Transverse colon (tissue), 3 donors: Measurements from ENCODE around the gene BMP8A.

ENCODE experiments used
- EP300 ChIP-seq: sonication (generic); formaldehyde crosslinking; IDR thresholded peaks from one replicate; pipeline ENCODE4 v1.6.1; 2017; ENCODE audit warnings: antibody characterized with exemption, low read depth
- POLR2A ChIP-seq: fragments of 450-650 bp; IDR thresholded peaks from one replicate; pipeline ENCODE4 v1.6.1; 2016; ENCODE audit warnings: antibody characterized with exemption, mild to moderate bottlenecking, moderate library complexity
- TF ChIP-seq, protein P1 (sequence below), 5 experiments: fragments of 200-600 bp in 3 of 5; fragments of 450-650 bp in 2 of 5; sonication (generic) in 3 of 5; IDR thresholded peaks; 1 replicate in 2 of 5; 2 replicates in 3 of 5; pipeline ENCODE4 v1.5.1; 2016 to 2017; ENCODE audit warnings: antibody characterized with exemption in 5 of 5, inconsistent platforms in 3 of 5, mild to moderate bottlenecking in 2 of 5, moderate library complexity in 1 of 5

DNA sequence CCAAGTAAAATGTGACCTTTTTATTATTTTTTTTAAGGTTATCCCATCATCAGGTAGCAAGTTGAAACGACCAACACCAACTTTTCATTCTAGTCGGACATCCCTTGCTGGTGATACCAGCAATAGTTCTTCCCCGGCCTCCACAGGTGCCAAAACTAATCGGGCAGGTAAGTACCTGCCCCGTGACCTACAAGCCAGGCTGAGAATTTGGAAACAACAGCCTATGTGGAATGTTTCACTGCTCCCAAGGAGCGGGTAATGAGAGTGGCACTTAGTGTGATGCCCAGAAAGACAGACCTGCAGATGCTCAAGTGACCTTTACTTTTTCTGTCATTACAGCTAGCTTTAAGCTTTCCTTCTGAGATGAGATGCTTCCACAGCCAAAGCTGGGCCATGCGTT is 6.9 kb upstream of the BMP8A start:
- no peak for TF ChIP-seq EP300
- no peak for TF ChIP-seq POLR2A
- TF ChIP-seq, protein P1, sequence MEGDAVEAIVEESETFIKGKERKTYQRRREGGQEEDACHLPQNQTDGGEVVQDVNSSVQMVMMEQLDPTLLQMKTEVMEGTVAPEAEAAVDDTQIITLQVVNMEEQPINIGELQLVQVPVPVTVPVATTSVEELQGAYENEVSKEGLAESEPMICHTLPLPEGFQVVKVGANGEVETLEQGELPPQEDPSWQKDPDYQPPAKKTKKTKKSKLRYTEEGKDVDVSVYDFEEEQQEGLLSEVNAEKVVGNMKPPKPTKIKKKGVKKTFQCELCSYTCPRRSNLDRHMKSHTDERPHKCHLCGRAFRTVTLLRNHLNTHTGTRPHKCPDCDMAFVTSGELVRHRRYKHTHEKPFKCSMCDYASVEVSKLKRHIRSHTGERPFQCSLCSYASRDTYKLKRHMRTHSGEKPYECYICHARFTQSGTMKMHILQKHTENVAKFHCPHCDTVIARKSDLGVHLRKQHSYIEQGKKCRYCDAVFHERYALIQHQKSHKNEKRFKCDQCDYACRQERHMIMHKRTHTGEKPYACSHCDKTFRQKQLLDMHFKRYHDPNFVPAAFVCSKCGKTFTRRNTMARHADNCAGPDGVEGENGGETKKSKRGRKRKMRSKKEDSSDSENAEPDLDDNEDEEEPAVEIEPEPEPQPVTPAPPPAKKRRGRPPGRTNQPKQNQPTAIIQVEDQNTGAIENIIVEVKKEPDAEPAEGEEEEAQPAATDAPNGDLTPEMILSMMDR (IDR thresholded peaks at IDR 0.05) = no peak
